Central memory CD8-positive, alpha-beta T cell (primary cell): ENCODE measurements around the gene CARHSP1.
A peak's percentile ranks its signal among the peaks of the same experiment; 100 is the strongest.

Source experiments
- ATAC-seq: fragments of 150-1000 bp; cut with Tn5 transposase; replicated peaks from 2 replicates; pipeline ENCODE4 v1.10.0; 2022; ENCODE audit warnings: mild to moderate bottlenecking, moderate FRiP score, moderate number of reproducible peaks; ENCODE audit not compliant: poor library complexity, severe bottlenecking; ENCODE audit errors: extremely low read depth
- DNase-seq, 2 donors: peaks; one replicate each; pipeline ENCODE4 v3.0.0; 2021; ENCODE audit warnings: low spot score in 2 of 2
- H3K27ac Mint-ChIP-seq: one replicate; pipeline ENCODE4 v1.8.0; 2022; ENCODE audit warnings: low read depth, mild to moderate bottlenecking, moderate library complexity, mixed read lengths
- H3K27me3 Mint-ChIP-seq: one replicate; pipeline ENCODE4 v1.8.0; 2022; ENCODE audit warnings: mixed read lengths
- H3K36me3 Mint-ChIP-seq: one replicate; pipeline ENCODE4 v1.8.0; 2022; ENCODE audit warnings: mild to moderate bottlenecking, moderate library complexity, mixed read lengths; ENCODE audit not compliant: insufficient read depth
- H3K4me1 Mint-ChIP-seq: one replicate; pipeline ENCODE4 v1.8.0; 2022; ENCODE audit warnings: mixed read lengths
- H3K4me3 Mint-ChIP-seq: one replicate; pipeline ENCODE4 v1.8.0; 2022; ENCODE audit warnings: mild to moderate bottlenecking, moderate library complexity, mixed read lengths
- H3K9me3 Mint-ChIP-seq: one replicate; pipeline ENCODE4 v1.8.0; 2022; ENCODE audit warnings: mixed read lengths

Gene CARHSP1

GRCh38 chr16:8854298-8854948, 14.4 kb downstream of the CARHSP1 start:
- H3K4me3 Mint-ChIP-seq: peak overlapping the region; percentile 37
- H3K36me3 Mint-ChIP-seq: peaks cover 46% of the 10 kb centered on the region

GRCh38 chr16:8853611-8854010, 15.2 kb downstream of the CARHSP1 start:
- Mint-ChIP-seq H3K4me3 (no peak overlapping the region), H3K9me3 (no peaks in the 10 kb centered on the region), H3K4me1 (peaks cover 18% of the 10 kb centered on the region), H3K36me3 (peaks cover 43% of the 10 kb centered on the region), H3K27ac (no peak overlapping the region), H3K27me3 (no peaks in the 10 kb centered on the region)
- ATAC-seq (no peak), DNase-seq (no peak)

More at GRCh38 chr16:8854298-8854948, 14.4 kb downstream of the CARHSP1 start:
- no peak for DNase-seq
- ATAC-seq: no peak
- Mint-ChIP-seq H3K27me3 (no peaks in the 10 kb centered on the region), H3K9me3 (no peaks in the 10 kb centered on the region), H3K4me1 (peaks cover 18% of the 10 kb centered on the region), H3K27ac (peak overlapping the region; percentile 41)

GRCh38 chr16:8853150-8853549, 15.7 kb downstream of the CARHSP1 start:
- no peak for ATAC-seq
- no peak for DNase-seq
- Mint-ChIP-seq H3K9me3 (no peaks in the 10 kb centered on the region), H3K4me3 (no peak overlapping the region), H3K27ac (no peak overlapping the region), H3K4me1 (peaks cover 16% of the 10 kb centered on the region), H3K27me3 (no peaks in the 10 kb centered on the region), H3K36me3 (peaks cover 39% of the 10 kb centered on the region)

GRCh38 chr16:8852534-8852933, 16.3 kb downstream of the CARHSP1 start:
- Mint-ChIP-seq H3K27ac (no peak overlapping the region), H3K36me3 (peaks cover 34% of the 10 kb centered on the region), H3K9me3 (no peaks in the 10 kb centered on the region)

GRCh38 chr16:8851761-8852403, 16.9 kb downstream of the CARHSP1 start:
- H3K27me3 Mint-ChIP-seq: no peaks in the 10 kb centered on the region
- no peak for ATAC-seq
- no peaks in the 10 kb centered on the region for H3K9me3 Mint-ChIP-seq
- H3K4me1 Mint-ChIP-seq: peaks cover 12% of the 10 kb centered on the region
- DNase-seq: no peak
- H3K27ac Mint-ChIP-seq: peak overlapping the region; percentile 90
- H3K36me3 Mint-ChIP-seq: peaks cover 31% of the 10 kb centered on the region
- no peak overlapping the region for H3K4me3 Mint-ChIP-seq

More at GRCh38 chr16:8852534-8852933, 16.3 kb downstream of the CARHSP1 start:
- DNase-seq: no peak
- no peaks in the 10 kb centered on the region for H3K27me3 Mint-ChIP-seq
- peaks cover 12% of the 10 kb centered on the region for H3K4me1 Mint-ChIP-seq
- no peak overlapping the region for H3K4me3 Mint-ChIP-seq
- ATAC-seq: no peak

- Mint-ChIP-seq H3K36me3 (peaks cover 23% of the 10 kb centered on the region), H3K4me3 (no peak overlapping the region), H3K4me1 (peaks cover 12% of the 10 kb centered on the region), H3K9me3 (no peaks in the 10 kb centered on the region), H3K27me3 (no peaks in the 10 kb centered on the region), H3K27ac (peak overlapping the region; percentile 90)
- DNase-seq: no peak
- peak; percentile 14 for ATAC-seq
Measured at GRCh38 chr16:8850279-8850885, 18.4 kb downstream of the CARHSP1 start.

- Mint-ChIP-seq H3K36me3 (peaks cover 22% of the 10 kb centered on the region), H3K4me1 (peaks cover 19% of the 10 kb centered on the region), H3K4me3 (no peak overlapping the region), H3K9me3 (no peaks in the 10 kb centered on the region), H3K27me3 (no peaks in the 10 kb centered on the region), H3K27ac (peak overlapping the region; percentile 90)
- ATAC-seq (no peak), DNase-seq (no peak)
Measured at GRCh38 chr16:8849411-8850011, 19.3 kb downstream of the CARHSP1 start.

- Mint-ChIP-seq H3K4me3 (no peak overlapping the region), H3K9me3 (no peaks in the 10 kb centered on the region), H3K36me3 (peaks cover 23% of the 10 kb centered on the region), H3K4me1 (peaks cover 23% of the 10 kb centered on the region), H3K27me3 (no peaks in the 10 kb centered on the region), H3K27ac (peak overlapping the region; percentile 90)
- ATAC-seq (no peak), DNase-seq (no peak)
Measured at GRCh38 chr16:8848939-8849391, 19.8 kb downstream of the CARHSP1 start.

- no peak for DNase-seq
- no peak overlapping the region for H3K4me3 Mint-ChIP-seq
- H3K9me3 Mint-ChIP-seq: no peaks in the 10 kb centered on the region
- H3K27ac Mint-ChIP-seq: no peak overlapping the region
- no peaks in the 10 kb centered on the region for H3K27me3 Mint-ChIP-seq
- ATAC-seq: no peak
- peaks cover 23% of the 10 kb centered on the region for H3K36me3 Mint-ChIP-seq
- peaks cover 29% of the 10 kb centered on the region for H3K4me1 Mint-ChIP-seq
Measured at GRCh38 chr16:8848231-8848938, 20.4 kb downstream of the CARHSP1 start.

- H3K36me3 Mint-ChIP-seq: peaks cover 22% of the 10 kb centered on the region
- no peak overlapping the region for H3K27ac Mint-ChIP-seq
- DNase-seq (no peak), ATAC-seq (no peak)
- H3K4me3 Mint-ChIP-seq: no peak overlapping the region
- no peaks in the 10 kb centered on the region for H3K9me3 Mint-ChIP-seq
- H3K27me3 Mint-ChIP-seq: no peaks in the 10 kb centered on the region
- peaks cover 30% of the 10 kb centered on the region for H3K4me1 Mint-ChIP-seq
Measured at GRCh38 chr16:8847623-8848022, 21.2 kb downstream of the CARHSP1 start.

GRCh38 chr16:8847145-8847544, 21.7 kb downstream of the CARHSP1 start:
- peaks cover 30% of the 10 kb centered on the region for H3K4me1 Mint-ChIP-seq
- H3K9me3 Mint-ChIP-seq: no peaks in the 10 kb centered on the region
- DNase-seq (no peak), ATAC-seq (no peak)
- H3K4me3 Mint-ChIP-seq: no peak overlapping the region
- no peaks in the 10 kb centered on the region for H3K27me3 Mint-ChIP-seq
- H3K27ac Mint-ChIP-seq: no peak overlapping the region
- H3K36me3 Mint-ChIP-seq: peaks cover 22% of the 10 kb centered on the region

GRCh38 chr16:8846401-8846932, 22.3 kb downstream of the CARHSP1 start:
- ATAC-seq (no peak), DNase-seq (no peak)
- Mint-ChIP-seq H3K27me3 (no peaks in the 10 kb centered on the region), H3K9me3 (no peaks in the 10 kb centered on the region), H3K36me3 (peaks cover 17% of the 10 kb centered on the region), H3K27ac (no peak overlapping the region), H3K4me3 (no peak overlapping the region), H3K4me1 (peaks cover 30% of the 10 kb centered on the region)
